OCI-LY3 (cell line): Measurements from ENCODE around the gene NRXN3.

Source experiments
- CTCF ChIP-seq: fragments of 200-600, 300-600 bp; sonication (generic); IDR thresholded peaks from 2 replicates; pipeline ENCODE4 v1.5.1; 2014; ENCODE audit warnings: antibody characterized with exemption, low read length, low read depth
- EZH2phosphoT487 ChIP-seq: fragments of 200-600 bp; shearing (Covaris generic); IDR thresholded peaks from 2 replicates; pipeline ENCODE4 v1.6.1; 2018; ENCODE audit warnings: antibody characterized with exemption, mixed run types, low read depth

- no peak for TF ChIP-seq CTCF
- TF ChIP-seq EZH2phosphoT487, result no peak
Measured at GRCh38 chr14:79652513-79653307, 1482.5 kb downstream of the NRXN3 start.
